Measurements from ENCODE around the gene TTLL10. TPM values are rescaled to one million over a fixed set of nuclear protein-coding genes. Genes with fewer than 3 reads are reported as not detected.

The TTLL10 gene, protein sequence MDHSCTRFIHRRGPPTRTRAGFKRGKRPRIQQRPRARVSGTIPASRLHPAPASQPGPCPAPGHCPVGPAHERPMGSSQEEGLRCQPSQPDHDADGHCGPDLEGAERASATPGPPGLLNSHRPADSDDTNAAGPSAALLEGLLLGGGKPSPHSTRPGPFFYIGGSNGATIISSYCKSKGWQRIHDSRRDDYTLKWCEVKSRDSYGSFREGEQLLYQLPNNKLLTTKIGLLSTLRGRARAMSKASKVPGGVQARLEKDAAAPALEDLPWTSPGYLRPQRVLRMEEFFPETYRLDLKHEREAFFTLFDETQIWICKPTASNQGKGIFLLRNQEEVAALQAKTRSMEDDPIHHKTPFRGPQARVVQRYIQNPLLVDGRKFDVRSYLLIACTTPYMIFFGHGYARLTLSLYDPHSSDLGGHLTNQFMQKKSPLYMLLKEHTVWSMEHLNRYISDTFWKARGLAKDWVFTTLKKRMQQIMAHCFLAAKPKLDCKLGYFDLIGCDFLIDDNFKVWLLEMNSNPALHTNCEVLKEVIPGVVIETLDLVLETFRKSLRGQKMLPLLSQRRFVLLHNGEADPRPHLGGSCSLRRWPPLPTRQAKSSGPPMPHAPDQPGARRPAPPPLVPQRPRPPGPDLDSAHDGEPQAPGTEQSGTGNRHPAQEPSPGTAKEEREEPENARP
- not detected for total RNA-seq

GRCh38 chr1:1173793-1174415, at the start of gene TTLL10:
Gene TTLL10, plus strand, starts transcription at chr1:1173880. Its CDS starts 5,336 bp downstream, at chr1:1179216.
- peaks cover 15% of the 10 kb centered on the region for H3K4me1 Mint-ChIP-seq (ENCODE audit: low read depth)
- H3K36me3 Mint-ChIP-seq (ENCODE audit: low read depth), result no peaks in the 10 kb centered on the region
- no peaks in the 10 kb centered on the region for H3K9me3 Mint-ChIP-seq
- no peak within 1 kb of the TSS for H3K4me3 Mint-ChIP-seq
- no peak within 1 kb of the TSS for H3K27ac Mint-ChIP-seq
- peaks cover 15% of the 10 kb centered on the region for H3K27me3 Mint-ChIP-seq (ENCODE audit: low read depth)
- DNase-seq, result peak; percentile 46
- intact Hi-C loops (cut with micrococcal nuclease), result no loop called here
- CTCF ChIA-PET, result interaction anchor here (1.3 kb wide), 1 partner anchor 51 kb away, joined by 4 read pairs; no protein-coding TSS in a partner anchor

DNA sequence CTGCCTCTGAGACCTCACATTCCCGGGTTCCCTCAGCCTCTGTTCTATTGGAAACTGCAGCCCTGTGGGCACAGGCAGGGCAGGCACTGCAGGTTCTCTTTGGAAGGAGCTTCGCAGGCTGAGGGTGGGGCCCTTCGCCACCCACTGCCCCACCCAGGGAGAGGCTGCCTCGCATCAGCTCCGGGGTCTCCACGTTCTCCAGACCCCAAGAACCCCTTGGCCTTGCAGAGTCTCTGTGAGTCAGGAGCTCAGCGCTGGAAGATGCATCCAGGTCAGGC, 49.2 kb upstream of the TTLL10 start:
- Mint-ChIP-seq H3K27ac (no peak overlapping the region), H3K9me3 (no peaks in the 10 kb centered on the region), H3K27me3 (ENCODE audit: low read depth) (no peaks in the 10 kb centered on the region), H3K36me3 (ENCODE audit: low read depth) (no peaks in the 10 kb centered on the region), H3K4me3 (no peak overlapping the region), H3K4me1 (ENCODE audit: low read depth) (no peaks in the 10 kb centered on the region)
- CTCF ChIA-PET, result interaction anchor here (0.7 to 1.1 kb wide), 3 partner anchors 10 to 167 kb away, joined by 3 to 4 read pairs (median 4); no protein-coding TSS in a partner anchor
- no peak for DNase-seq
- intact Hi-C loops (cut with micrococcal nuclease), result no loop called here

DNA sequence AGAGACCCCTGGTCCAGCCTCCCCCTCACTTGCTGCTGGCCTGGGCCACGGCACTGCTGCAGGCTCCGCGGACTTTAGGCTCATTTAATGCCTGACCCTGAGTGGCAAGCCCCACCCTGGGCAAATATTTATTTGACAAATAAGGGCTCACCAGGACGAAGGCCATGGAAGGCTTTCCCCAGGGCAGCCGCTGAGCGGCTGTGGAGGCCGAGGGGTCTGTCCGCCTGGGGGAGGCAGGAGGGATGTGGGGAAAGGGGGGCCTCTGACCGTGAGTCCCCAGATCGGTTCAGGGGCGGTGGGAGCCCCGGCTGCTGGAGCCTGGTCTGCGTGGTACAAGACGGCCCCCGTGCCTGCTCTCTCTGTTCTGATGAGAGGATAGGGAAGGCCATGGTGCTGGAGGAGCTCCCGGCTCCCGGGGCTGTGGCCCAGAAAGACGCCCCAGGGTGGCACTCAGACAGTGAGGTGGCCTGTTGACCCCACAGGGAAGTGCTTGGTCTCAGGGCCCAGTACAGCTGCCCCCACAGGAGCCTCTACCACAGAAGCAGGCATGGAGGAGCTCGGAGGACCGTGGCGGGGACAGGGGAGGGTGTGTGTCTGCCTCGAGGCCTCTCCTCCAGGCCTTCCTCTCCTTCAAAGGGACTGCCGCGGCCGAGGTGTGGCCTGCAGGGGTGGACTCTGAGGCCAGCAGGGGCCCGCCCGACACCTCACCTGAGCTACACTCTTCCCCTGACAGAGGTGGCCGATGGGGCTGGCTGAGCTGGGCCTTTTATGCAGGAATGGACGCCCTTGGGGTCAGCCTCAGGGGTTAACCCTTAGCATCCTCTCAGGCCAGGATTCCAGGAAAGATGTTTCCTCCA, 48.7 kb upstream of the TTLL10 start:
- no peaks in the 10 kb centered on the region for H3K9me3 Mint-ChIP-seq
- H3K4me3 Mint-ChIP-seq, result no peak overlapping the region
- CTCF ChIA-PET, result interaction anchor here (0.9 to 1.1 kb wide), 2 partner anchors 126 to 167 kb away, joined by 3 to 4 read pairs; no protein-coding TSS in a partner anchor
- intact Hi-C loops (cut with micrococcal nuclease), result no loop called here
- no peaks in the 10 kb centered on the region for H3K4me1 Mint-ChIP-seq (ENCODE audit: low read depth)
- H3K36me3 Mint-ChIP-seq (ENCODE audit: low read depth), result no peaks in the 10 kb centered on the region
- no peaks in the 10 kb centered on the region for H3K27me3 Mint-ChIP-seq (ENCODE audit: low read depth)
- H3K27ac Mint-ChIP-seq, result no peak overlapping the region
- DNase-seq, result no peak

DNA sequence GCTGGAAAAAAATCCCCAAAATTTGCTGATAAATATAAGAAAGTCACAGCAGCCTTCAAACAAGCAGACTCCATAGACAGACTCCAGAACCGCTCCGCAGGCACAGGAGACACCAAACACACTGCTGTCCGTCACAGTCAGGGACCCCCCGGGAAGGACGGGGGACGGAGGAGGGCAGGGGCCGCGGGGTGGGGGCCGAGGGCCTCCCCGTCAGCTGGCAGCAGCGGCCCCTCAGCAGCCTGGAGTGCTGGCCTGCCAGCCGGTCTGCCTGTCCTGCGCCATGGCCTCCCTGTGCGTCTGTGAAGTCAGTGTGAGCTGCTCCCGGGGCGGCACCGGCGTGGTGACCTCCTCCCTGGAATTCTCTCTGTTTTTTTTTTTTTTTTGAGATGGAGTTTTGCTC, 47.7 kb upstream of the TTLL10 start:
- H3K27me3 Mint-ChIP-seq (ENCODE audit: low read depth), result no peaks in the 10 kb centered on the region
- DNase-seq, result no peak
- H3K4me1 Mint-ChIP-seq (ENCODE audit: low read depth), result no peaks in the 10 kb centered on the region
- no peak overlapping the region for H3K4me3 Mint-ChIP-seq
- H3K9me3 Mint-ChIP-seq, result no peaks in the 10 kb centered on the region
- no peak overlapping the region for H3K27ac Mint-ChIP-seq
- no peaks in the 10 kb centered on the region for H3K36me3 Mint-ChIP-seq (ENCODE audit: low read depth)
- intact Hi-C loops (cut with micrococcal nuclease), result no loop called here
- CTCF ChIA-PET, result interaction anchor here (0.7 kb wide), 1 partner anchor 160 kb away, joined by 4 read pairs; the partner anchor contains the start of gene PLEKHN1

DNA sequence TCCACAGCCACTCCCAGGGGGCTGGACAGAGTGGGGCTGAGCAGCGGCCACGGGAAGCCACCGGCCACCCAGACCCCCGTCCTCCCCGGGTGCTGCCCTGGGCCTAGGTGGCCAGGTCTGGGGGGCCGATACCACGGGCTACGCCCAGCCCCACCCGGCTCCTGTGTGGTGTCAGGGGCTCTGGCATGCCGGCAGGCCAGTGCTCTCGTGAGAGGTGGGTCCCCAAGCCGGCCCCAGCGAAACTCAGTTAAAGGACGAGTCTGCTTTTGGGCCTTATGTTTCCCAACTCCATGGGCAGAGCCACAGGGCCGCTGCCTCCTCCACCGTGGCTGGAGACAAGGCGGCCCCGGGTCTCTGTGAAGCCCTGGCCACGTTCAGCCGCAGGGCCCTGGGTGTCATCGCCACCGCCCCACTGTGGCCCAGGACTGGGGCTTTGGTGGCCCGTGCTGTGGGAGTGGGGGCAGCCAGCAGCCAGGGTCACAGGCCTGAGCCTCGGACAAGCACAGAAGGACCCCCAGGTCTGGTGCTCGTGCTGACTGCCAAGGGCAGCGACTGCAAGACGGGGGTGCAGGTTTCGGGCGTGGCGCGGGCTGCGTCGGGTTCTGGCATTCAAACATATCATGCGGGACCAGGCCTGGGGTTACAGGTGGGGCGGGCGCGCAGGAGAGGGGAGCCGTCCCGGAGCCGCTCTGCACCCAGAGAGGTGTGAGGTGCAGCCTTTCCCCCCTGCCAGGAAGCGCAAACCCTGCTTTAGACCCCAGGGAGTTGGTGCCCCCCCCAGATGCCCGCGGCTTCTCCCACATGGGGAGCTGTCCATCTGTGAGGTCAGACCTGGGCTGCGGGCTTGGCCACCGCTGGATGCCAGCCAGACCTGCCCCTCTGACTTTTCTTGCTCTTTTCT, 45.9 kb upstream of the TTLL10 start:
- no peak overlapping the region for H3K27ac Mint-ChIP-seq
- no peaks in the 10 kb centered on the region for H3K36me3 Mint-ChIP-seq (ENCODE audit: low read depth)
- no peak overlapping the region for H3K4me3 Mint-ChIP-seq
- no peaks in the 10 kb centered on the region for H3K4me1 Mint-ChIP-seq (ENCODE audit: low read depth)
- CTCF ChIA-PET, result no interaction called here
- no peaks in the 10 kb centered on the region for H3K9me3 Mint-ChIP-seq
- no peaks in the 10 kb centered on the region for H3K27me3 Mint-ChIP-seq (ENCODE audit: low read depth)
- intact Hi-C loops (cut with micrococcal nuclease), result no loop called here
- no peak for DNase-seq

DNA sequence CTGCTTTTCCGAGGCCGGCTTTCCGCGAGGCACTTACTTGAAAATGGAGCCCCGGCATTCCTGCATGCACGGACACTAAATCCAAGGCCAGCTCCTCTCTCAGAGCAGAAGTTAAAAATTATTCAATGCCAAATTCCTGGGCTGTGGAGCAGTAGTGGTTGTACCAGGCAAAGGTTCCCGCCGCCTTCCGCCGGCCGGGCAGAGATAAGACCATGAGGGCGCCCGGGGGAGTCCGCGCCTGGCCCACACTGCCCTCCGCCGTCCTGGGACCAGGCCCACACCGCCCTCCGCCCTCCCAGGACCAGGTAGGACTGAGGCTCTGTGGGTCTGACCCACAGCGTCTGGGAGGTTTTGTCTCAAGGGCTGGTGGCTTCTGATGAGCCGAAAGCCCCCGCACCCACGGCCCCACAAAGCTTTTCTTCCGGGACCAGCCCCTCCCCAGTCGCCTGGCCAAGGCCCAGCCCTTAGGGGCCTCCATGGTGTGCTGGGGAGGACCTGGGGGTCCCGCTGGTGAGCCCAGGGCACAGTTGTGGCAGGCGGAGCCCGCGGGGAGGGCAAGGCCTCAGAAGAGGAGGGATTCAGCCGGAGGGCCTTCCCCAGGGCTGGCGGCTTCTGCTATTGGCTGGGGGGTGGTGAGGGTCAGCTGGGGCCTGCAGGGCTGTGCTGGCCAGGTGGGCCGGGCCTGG, 45.1 kb upstream of the TTLL10 start:
- DNase-seq, result no peak
- Mint-ChIP-seq H3K27ac (no peak overlapping the region), H3K4me1 (ENCODE audit: low read depth) (no peaks in the 10 kb centered on the region), H3K27me3 (ENCODE audit: low read depth) (no peaks in the 10 kb centered on the region), H3K4me3 (no peak overlapping the region), H3K36me3 (ENCODE audit: low read depth) (no peaks in the 10 kb centered on the region), H3K9me3 (no peaks in the 10 kb centered on the region)
- intact Hi-C loops (cut with micrococcal nuclease), result no loop called here
- CTCF ChIA-PET, result no interaction called here

DNA sequence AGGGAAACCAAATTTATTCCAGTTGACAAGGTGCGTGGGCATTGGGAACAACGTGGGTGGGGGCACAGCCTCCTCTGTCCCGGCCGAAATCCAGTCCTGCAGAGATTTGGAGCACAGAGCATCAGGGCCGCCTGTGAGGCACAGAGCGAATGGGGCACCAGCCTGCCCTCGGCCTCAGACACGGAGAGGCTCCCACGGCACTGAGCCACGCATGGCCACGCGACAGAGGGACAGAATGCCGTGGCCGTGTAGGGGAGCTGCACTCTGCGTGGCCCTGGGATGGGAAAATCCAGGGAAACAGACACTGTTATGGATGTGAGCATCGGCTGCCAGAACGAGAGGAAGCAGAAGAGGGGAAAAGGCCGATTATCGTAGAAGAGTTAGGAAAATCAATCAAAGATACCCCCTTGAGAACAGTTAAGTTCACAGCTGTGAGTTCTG, 44.3 kb upstream of the TTLL10 start:
- H3K27ac Mint-ChIP-seq, result no peak overlapping the region
- no peaks in the 10 kb centered on the region for H3K36me3 Mint-ChIP-seq (ENCODE audit: low read depth)
- no peaks in the 10 kb centered on the region for H3K27me3 Mint-ChIP-seq (ENCODE audit: low read depth)
- intact Hi-C loops (cut with micrococcal nuclease), result no loop called here
- no peaks in the 10 kb centered on the region for H3K4me1 Mint-ChIP-seq (ENCODE audit: low read depth)
- DNase-seq, result no peak
- H3K9me3 Mint-ChIP-seq, result no peaks in the 10 kb centered on the region
- CTCF ChIA-PET, result interaction anchor here (0.6 to 1.4 kb wide), 2 partner anchors 121 to 311 kb away, joined by 3 to 4 read pairs; no protein-coding TSS in a partner anchor
- H3K4me3 Mint-ChIP-seq, result no peak overlapping the region

- H3K9me3 Mint-ChIP-seq, result no peaks in the 10 kb centered on the region
- H3K27ac Mint-ChIP-seq, result no peak overlapping the region
Observed at GRCh38 chr1:1130206-1131120, 43.2 kb upstream of the TTLL10 start.

GRCh38 chr1:1132042-1132950, 41.4 kb upstream of the TTLL10 start:
- H3K27ac Mint-ChIP-seq, result no peak overlapping the region
- no peak for DNase-seq

More at GRCh38 chr1:1130206-1131120, 43.2 kb upstream of the TTLL10 start:
- H3K27me3 Mint-ChIP-seq (ENCODE audit: low read depth), result no peaks in the 10 kb centered on the region
- no peaks in the 10 kb centered on the region for H3K4me1 Mint-ChIP-seq (ENCODE audit: low read depth)
- no peaks in the 10 kb centered on the region for H3K36me3 Mint-ChIP-seq (ENCODE audit: low read depth)
- CTCF ChIA-PET, result interaction anchor here (0.6 to 1.4 kb wide), 2 partner anchors 120 to 310 kb away, joined by 3 to 4 read pairs; no protein-coding TSS in a partner anchor
- no peak for DNase-seq
- intact Hi-C loops (cut with micrococcal nuclease), result no loop called here
- H3K4me3 Mint-ChIP-seq, result no peak overlapping the region

More at GRCh38 chr1:1132042-1132950, 41.4 kb upstream of the TTLL10 start:
- CTCF ChIA-PET, result no interaction called here
- Mint-ChIP-seq H3K36me3 (ENCODE audit: low read depth) (no peaks in the 10 kb centered on the region), H3K27me3 (ENCODE audit: low read depth) (no peaks in the 10 kb centered on the region), H3K9me3 (no peaks in the 10 kb centered on the region), H3K4me1 (ENCODE audit: low read depth) (peaks cover under 1% of the 10 kb centered on the region), H3K4me3 (no peak overlapping the region)
- intact Hi-C loops (cut with micrococcal nuclease), result no loop called here

All from activated naive CD4-positive, alpha-beta T cell treated with anti-CD3 and anti-CD28 coated beads for 36 hours (primary cell).